Activated CD8-positive, alpha-beta memory T cell treated with anti-CD3 and anti-CD28 coated beads for 24 hours (primary cell): ENCODE data around the gene EHD1.
A peak's percentile ranks its signal among the peaks of the same experiment; 100 is the strongest.
"Not testable (repeated sequence)": the region's sequence is repeated elsewhere in the genome, so short reads cannot be mapped to it uniquely, and the experiment has no call there.

Source experiments
- DNase-seq: peaks from one replicate; pipeline ENCODE4 v3.0.0-alpha.2; 2020

Gene EHD1

DNA sequence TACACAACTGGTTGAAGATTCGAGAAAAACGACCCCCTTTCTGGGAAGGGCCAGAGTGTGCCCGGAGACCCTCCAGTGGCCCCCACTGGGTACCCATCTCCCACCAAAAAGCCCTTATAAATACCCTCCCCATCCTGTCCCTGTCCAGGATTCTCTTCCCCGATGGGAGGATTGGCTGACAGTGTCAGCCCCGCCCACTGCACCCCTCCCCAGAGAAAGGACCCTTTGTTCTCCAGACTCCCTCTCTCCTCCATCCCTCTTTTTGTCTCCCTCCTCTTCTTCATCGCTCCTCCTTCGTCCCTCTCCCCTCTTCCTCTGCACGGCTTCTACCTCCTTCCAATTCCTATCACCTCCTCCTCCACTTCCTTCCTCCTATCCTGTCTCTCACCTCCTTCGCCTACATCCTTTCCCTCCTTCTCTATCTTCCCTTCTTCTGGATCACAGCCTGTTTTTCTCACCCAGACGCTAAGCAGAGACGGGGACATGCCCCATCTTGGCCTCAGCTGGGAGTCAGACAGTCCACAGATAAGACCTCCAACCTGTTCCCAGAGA lies 54.8 kb downstream of the EHD1 start:
- DNase-seq = no peak

DNA sequence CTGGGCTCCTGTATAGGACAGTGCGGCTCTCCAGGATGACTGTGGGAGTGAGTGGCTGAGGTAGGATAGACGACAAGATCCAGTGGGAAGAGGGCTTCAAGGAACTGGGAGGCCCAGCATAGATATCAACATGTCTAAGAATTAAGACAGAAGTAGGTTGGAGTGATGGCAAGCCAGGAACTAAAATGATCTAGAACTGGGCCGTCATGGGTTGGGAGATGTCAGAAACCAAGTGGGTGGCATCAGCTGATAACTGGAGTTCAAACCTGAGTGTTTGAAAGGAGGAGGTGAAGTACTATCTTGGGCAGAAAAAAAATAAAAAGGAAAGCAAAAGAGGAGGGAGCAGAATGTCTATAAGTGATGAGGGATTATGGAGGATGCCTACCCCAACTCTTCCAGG lies 60.9 kb downstream of the EHD1 start:
- no peak for DNase-seq

DNA sequence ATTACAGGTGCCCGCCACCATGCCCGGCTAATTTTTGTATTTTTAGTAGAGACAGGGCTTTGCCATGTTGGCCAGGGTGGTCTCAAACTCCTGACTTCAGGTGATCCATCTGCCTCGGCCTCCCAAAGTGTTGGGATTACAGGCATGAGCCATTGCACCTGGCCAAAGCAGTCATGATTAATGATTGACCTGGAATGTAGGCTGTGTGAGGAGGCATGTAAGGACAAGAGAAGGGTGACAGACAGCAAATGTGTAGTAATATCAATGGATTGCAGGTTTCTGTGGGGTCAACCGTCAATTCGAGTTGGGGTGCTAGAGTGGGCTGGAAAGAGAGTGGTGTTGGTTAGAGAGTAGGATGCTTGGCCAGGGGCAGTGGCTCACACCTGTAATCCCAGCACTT lies 63.0 kb downstream of the EHD1 start:
- not testable (repeated sequence) for DNase-seq

DNA sequence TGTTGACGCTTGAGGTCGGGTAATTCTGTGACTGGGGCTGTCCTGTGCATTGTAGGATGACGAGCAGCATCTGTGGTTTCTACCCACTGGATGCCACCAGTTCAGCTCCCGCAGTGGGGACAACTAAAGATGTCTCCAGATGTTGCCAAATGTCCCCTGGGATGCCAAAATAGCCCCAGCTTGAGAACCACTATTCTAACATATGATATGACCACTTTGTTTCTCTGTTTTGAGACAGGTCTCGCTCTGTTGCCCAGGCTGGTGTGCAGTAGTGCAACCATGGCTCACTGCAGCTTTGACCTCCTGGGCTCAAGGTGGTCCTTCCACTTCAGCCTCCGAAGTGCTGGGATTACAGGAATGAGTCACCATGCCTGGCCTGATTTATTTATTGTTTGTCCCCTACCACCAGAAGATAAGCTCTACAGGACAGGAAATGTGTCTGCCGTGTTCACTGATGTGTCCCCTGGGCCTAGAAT lies 63.7 kb downstream of the EHD1 start:
- DNase-seq = no peak

DNA sequence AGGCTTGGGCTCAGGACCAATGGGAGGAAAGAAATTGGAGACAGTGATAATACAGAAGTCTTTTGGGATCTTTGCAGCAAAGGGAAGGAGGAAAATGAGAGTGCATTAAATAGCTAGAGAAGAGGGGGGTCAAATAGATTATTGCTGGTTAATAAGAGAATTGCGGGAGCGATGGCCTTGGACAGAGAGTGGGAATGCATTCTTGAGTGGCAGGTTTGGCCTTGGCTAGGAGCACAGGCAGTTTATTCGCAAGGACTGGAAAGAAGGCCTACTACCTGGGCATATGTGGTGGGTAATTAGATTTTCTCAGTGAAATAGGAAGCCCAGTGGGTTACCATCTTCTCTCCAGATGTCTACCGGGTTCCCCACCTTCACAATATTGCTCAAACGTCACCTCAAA lies 64.6 kb downstream of the EHD1 start:
- no peak for DNase-seq

DNA sequence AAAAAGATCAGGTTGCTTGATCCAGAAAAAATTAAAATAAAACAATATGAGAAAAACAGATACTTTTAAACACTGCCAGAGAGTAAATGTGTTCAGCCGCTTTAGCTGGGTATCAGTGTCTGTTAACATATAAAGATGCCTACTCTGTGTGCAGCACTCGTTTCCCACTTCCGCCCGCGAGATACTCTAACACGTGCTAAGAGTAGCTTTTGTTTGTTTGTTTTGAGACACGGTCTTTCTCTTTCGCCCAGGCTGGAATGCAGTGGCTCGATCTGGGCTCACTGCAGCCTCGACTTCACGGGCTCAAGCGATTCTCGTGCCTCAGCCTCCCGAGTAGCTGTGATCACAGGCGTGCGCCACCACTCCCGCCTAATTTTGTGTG lies 67.5 kb downstream of the EHD1 start:
- peak; percentile 74 for DNase-seq

DNA sequence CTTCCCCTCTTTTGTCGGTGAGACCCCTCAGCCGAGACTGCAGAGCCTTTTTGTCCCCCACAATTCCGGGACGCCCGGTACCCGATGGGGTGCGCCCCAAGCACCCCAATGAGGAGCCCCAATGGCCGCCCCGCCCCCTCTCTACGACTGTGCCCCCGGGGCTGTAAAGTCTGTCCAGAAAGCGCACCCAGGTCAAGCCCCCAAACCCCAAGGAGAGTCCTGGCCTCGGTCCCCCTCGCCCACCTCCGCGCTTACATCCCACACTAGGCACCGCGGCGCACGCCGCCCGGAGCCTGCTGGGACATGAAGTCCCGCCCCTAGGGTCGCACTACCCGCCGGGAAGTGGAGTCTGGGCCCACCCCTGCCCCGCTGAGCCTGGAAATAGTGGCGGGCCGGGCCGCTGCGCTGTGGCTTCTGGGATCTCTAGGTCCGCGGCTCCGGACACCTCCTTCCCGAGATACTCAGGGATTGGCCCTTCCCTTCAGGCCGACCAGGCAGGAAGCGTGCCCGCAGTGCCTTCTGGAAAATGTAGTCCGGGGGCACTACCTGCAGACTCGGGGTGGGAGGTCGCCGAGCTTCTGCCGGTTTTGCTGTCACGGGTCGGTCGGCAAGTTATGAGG lies 68.0 kb downstream of the EHD1 start, which contains the start of gene MEN1:
Gene MEN1 (minus strand): TSS at position 281 of the 620 bp plus-strand sequence. CDS start 442 bp downstream, outside the sequence.
- DNase-seq = peak; percentile 93

DNA sequence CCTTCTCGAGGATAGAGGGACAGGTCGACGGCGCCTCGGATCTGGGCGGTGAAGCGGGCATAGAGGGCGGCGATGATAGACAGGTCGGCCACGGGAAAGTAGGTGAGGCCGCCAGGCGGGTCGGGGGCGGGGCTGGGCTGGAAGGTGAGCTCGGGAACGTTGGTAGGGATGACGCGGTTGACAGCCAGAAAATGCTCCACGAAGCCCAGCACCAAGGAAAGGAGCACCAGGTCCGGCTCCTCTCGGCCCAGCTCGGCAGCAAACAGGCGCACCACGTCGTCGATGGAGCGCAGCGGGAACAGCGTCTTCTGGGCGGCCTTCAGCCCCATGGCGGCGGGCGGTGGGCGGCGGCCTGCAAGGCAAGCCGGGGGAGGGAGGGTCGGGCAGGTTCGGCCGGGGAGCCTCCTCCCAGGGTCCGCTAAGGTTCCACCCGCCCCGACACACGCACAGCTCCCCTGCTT lies 68.6 kb downstream of the EHD1 start:
- peak; percentile 64 for DNase-seq

DNA sequence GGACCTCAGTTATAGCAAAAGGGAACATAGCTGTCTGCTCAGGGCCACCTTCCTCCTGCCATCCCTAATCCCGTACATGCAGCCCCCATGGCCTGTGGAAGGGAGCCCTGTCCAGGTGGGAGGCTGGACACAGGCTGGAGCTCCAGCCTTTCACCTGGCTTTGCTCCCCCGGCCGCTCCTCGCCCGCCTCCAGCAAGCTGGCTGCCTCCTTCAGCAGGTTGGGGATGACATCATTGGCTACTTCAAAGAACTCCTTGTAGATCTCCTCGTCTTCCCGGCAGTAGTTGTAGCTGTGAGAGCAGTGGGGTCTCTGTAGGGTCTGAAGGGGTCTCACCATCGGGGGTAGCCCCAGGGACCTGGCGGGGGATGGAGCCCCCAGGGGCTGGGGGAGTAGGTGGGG lies 72.9 kb downstream of the EHD1 start:
- DNase-seq = no peak

DNA sequence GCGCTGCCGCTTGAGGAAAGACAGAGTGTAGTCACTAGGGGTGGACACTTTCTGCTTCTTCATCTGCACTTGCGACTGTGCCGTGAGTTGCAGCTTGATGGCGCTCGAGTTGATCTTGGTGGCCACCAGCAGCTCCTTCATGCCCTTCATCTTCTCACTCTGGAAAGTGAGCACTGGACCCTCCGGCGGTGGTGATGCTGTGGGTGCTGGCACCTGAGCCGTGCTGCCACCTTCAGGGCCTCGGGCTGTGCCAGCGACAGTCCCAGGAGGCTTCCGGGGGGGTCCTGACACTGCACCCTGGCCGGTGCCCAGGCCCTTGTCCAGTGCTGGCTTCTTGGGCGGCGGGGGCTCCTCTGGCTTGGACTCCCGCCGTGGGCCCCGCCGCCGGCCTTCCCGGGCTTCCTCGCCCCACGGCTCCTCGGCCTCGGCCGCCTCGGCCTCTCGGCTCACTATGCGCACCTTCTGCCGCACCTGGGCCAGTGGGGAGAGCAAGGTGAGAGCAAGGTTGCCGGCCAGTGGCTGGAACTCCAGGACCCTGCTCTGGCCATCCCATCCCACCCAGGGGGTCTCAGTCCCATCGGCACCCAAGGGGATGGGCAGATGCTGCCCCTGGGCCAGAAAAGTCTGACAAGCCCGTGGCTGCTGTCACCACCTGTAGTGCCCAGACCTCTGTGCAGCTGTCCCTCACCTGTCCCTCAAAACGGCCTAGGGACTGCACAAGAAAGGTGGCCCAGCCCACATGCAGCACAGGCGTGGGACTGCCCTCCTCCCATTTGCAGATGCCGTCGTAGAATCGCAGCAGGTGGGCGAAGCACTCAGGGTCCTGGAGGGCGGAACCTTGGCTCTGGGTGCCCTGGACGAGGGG lies 73.8 kb downstream of the EHD1 start:
- DNase-seq = no peak

DNA sequence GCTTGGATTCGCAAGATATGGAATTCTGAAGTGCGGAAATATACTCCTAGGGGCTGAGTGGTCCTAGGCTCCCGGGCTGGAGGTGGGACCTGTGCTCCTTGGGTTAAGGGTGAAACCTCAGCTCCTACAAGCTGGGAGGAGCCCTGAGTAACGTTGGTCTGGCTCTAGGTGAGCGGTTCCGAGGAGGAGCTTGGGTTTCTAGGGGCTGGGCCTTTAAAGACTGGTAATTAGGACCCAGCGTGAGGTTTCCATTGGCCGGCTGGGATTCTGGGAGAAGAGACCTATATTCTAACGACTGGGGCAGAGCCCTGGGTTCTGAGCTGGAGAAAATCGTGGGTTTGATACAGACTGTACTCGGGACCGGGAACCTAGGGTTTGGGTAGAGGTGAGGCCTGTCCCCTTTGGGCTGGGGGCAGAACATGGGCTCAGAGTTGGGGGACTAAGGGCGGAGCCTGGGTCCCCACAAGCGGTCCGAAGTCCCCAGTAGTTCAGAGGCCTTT lies 74.5 kb downstream of the EHD1 start:
- no peak for DNase-seq

DNA sequence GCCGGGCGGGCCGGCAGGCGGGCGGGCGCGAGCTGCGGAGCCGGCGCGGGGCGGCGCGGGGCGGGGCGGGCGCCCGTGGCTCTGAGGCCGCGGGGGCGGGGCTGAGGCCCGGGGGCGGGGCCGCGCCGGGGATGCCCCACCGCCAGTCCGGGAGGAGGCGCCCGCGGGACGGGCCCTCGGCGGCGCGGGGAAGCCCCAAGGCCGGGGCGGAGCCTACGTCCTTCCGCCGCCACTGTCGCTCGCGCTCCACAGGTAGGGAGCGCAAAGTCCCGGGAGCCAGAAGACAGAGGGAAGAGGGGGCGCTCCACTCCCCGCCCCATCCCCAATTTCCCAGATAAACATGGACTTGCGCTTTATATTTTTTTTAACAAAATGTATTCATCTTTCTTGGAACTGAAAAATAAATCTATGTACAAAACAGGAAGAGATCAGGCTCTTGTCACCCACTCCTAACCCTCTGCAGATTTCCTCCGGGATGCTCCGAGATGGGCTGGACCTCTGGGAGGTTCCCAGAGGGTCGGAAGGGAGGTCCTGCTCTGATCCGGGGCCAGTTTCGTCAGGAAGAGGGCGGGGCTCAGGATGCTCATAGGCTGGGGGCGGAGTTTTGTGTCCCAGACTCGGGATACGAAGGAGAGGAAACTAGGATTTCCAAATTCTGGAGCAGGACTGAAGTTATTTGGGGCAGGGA lies 75.1 kb downstream of the EHD1 start, which contains the start of gene MAP4K2:
Gene MAP4K2 (minus strand): TSS at position 57 of the 688 bp plus-strand sequence. CDS start 65 bp downstream, outside the sequence.
- peak; percentile 91 for DNase-seq

DNA sequence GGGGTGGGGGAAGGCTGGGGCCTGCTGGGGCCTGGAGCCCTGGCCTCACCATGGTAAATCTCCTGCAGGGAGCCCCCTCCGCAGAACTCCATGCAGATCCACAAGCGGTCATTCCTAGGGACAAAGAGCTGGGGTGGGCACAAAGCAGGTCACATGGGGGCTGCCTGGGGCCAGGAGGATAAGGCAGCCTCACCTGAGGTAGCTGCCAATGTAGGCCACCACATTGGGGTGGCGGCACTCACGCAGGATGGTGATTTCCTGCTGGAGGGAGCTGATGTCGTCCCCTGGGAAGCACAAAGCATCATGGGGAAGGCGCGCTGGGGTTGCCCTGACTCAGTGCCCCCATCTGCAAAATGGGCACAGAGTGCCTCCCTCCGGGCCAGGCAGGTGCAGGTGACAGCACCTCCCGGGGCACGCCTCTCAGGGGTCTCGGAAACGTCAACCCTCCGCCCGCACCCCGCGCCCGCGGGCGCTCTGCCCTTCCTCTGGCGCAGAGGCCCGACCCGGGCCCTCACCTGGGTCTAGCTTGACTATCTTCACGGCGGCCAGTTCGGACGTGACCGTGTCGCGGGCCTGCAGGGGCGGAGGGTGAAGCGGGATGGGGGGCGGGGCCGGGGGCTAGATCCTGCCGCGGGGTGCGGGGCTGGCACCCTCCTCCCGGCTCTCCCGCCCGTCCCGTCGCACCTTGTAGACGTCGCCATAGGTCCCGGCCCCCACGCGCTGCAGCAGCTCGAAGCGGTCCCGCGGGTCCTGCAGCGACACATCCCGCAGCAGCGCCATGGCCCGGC lies 75.9 kb downstream of the EHD1 start:
- DNase-seq = no peak
